ENCODE results near the gene PRMT7.

The PRMT7 gene

DNA sequence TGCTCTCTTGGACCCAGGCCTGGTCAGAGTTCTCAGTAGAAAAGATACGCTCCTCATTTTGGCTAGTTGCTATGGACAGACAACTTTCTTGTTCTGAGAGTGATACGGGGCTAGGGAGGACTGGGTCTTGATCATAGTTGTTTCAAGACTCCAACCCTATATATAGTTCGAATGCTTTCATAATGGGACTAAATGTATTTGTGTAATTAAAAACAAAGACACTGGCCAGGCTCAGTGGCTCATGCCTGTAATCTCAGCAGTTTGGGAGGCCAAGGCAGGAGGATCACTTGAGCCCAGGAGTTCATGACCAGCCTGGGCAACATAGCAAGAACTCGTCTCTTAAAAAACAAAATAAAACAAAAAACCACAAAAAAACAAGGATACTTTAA lies 28.8 kb upstream of the PRMT7 start:
- no peak overlapping the region for H3K4me3 ChIP-seq (ENCODE audit: low read length, poor library complexity, severe bottlenecking)
- peaks cover 7% of the 10 kb centered on the region; the same call in 1 of the 2 replicates for H3K36me3 ChIP-seq (ENCODE audit: insufficient read depth, low read length)

GRCh38 chr16:68283346-68283745 lies 27.5 kb upstream of the PRMT7 start:
- Histone ChIP-seq H3K27me3 (ENCODE audit: insufficient read depth, low read length, poor library complexity, severe bottlenecking) (no peaks in the 10 kb centered on the region), H3K9ac (ENCODE audit: low read depth, low read length, poor library complexity, severe bottlenecking) (peak overlapping the region; percentile 36), H3K79me2 (ENCODE audit: insufficient read depth, low read length) (peaks cover 59% of the 10 kb centered on the region), H3K9me3 (ENCODE audit: insufficient read depth, low read depth, low read length) (no peaks in the 10 kb centered on the region), H3K36me3 (ENCODE audit: insufficient read depth, low read length) (peaks cover 7% of the 10 kb centered on the region; the same call in 1 of the 2 replicates), H3K9me2 (replicated peaks; ENCODE audit: low read depth, low read length) (no peaks in the 10 kb centered on the region), H3F3A (ENCODE audit: low read depth) (peaks cover 12% of the 10 kb centered on the region), H3K4me3 (ENCODE audit: low read length, poor library complexity, severe bottlenecking) (no peak overlapping the region), H3K4me1 (ENCODE audit: insufficient read depth, low read length, poor library complexity, severe bottlenecking) (peaks cover 54% of the 10 kb centered on the region), H3K4me2 (ENCODE audit: low read depth, low read length, poor library complexity, severe bottlenecking) (no peak overlapping the region), H4K20me1 (ENCODE audit: insufficient read depth, low read length, poor library complexity, severe bottlenecking) (peaks cover 3% of the 10 kb centered on the region), H2AFZ (ENCODE audit: low read length) (no peak overlapping the region)
- TF ChIP-seq CTCF (conservative IDR thresholded peaks at IDR 0.05; ENCODE audit: low read length) (no peak), EZH2phosphoT487 (IDR thresholded peaks at IDR 0.05; ENCODE audit: borderline replicate concordance) (no peak)

More for the DNA sequence above, 28.8 kb upstream of the PRMT7 start:
- Histone ChIP-seq H3K9me3 (ENCODE audit: insufficient read depth, low read depth, low read length) (no peaks in the 10 kb centered on the region), H4K20me1 (ENCODE audit: insufficient read depth, low read length, poor library complexity, severe bottlenecking) (no peaks in the 10 kb centered on the region), H3K79me2 (ENCODE audit: insufficient read depth, low read length) (peaks cover 48% of the 10 kb centered on the region), H3K4me1 (ENCODE audit: insufficient read depth, low read length, poor library complexity, severe bottlenecking) (peaks cover 42% of the 10 kb centered on the region), H3K9me2 (replicated peaks; ENCODE audit: low read depth, low read length) (no peaks in the 10 kb centered on the region), H3F3A (ENCODE audit: low read depth) (peaks cover 12% of the 10 kb centered on the region), H3K27me3 (ENCODE audit: insufficient read depth, low read length, poor library complexity, severe bottlenecking) (no peaks in the 10 kb centered on the region), H2AFZ (ENCODE audit: low read length) (no peak overlapping the region), H3K4me2 (ENCODE audit: low read depth, low read length, poor library complexity, severe bottlenecking) (no peak overlapping the region), H3K9ac (ENCODE audit: low read depth, low read length, poor library complexity, severe bottlenecking) (no peak overlapping the region)
- TF ChIP-seq EZH2phosphoT487 (IDR thresholded peaks at IDR 0.05; ENCODE audit: borderline replicate concordance) (no peak), CTCF (conservative IDR thresholded peaks at IDR 0.05; ENCODE audit: low read length) (no peak)

- Histone ChIP-seq H3K9me2 (replicated peaks; ENCODE audit: low read depth, low read length) (no peaks in the 10 kb centered on the region), H3K4me1 (ENCODE audit: insufficient read depth, low read length, poor library complexity, severe bottlenecking) (peaks cover 58% of the 10 kb centered on the region), H3K79me2 (ENCODE audit: insufficient read depth, low read length) (peaks cover 62% of the 10 kb centered on the region), H4K20me1 (ENCODE audit: insufficient read depth, low read length, poor library complexity, severe bottlenecking) (peaks cover 3% of the 10 kb centered on the region), H3K27me3 (ENCODE audit: insufficient read depth, low read length, poor library complexity, severe bottlenecking) (no peaks in the 10 kb centered on the region), H3K4me2 (ENCODE audit: low read depth, low read length, poor library complexity, severe bottlenecking) (peak overlapping the region; percentile 98), H3F3A (ENCODE audit: low read depth) (peaks cover 12% of the 10 kb centered on the region), H3K9ac (ENCODE audit: low read depth, low read length, poor library complexity, severe bottlenecking) (peak overlapping the region; percentile 82), H3K36me3 (ENCODE audit: insufficient read depth, low read length) (peaks cover 7% of the 10 kb centered on the region; the same call in 1 of the 2 replicates), H2AFZ (ENCODE audit: low read length) (no peak overlapping the region), H3K9me3 (ENCODE audit: insufficient read depth, low read depth, low read length) (no peaks in the 10 kb centered on the region), H3K4me3 (ENCODE audit: low read length, poor library complexity, severe bottlenecking) (peak overlapping the region; percentile 74)
- TF ChIP-seq CTCF (conservative IDR thresholded peaks at IDR 0.05; ENCODE audit: low read length) (no peak), EZH2phosphoT487 (IDR thresholded peaks at IDR 0.05; ENCODE audit: borderline replicate concordance) (no peak)
Observed at GRCh38 chr16:68283801-68284598, 26.8 kb upstream of the PRMT7 start.
